Measurements from ENCODE around the gene CTNNA1. TPM values are rescaled to one million over a fixed set of nuclear protein-coding genes. Genes with fewer than 3 reads are reported as not detected.

The CTNNA1 gene
- total and polyA plus RNA-seq, 2 donors: 170 to 331 TPM

DNA sequence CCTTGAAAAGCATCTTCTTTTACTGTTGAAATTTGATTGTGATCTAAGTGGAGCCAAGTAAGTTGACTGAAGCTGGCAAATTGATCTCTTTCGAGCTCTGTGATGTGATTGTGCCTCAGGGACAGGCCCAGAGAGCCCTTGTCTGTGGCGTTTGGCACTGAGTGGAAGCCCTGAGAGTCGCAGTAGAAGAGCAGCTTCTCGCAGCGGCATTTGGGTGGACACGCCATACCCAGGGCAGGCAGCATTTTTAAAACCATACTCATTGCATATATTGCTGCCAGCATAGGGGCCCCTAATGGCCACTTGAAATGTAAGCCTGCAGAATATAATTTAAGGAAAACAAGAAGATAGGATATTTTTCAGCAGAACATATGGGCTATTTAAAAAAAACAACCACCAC, 121.0 kb downstream of the CTNNA1 start:
- no peak for DNase-seq (ENCODE audit: extremely low spot score)
- H3K4me3 ChIP-seq (ENCODE audit: low read depth, low read length): no peak overlapping the region
- 67% methylated on average over 6 of the region's 6 CpGs for WGBS
- H3K27ac ChIP-seq (ENCODE audit: low read depth): no peak overlapping the region
- H3K36me3 ChIP-seq (ENCODE audit: insufficient read depth): no peaks in the 10 kb centered on the region
- peaks cover 3% of the 10 kb centered on the region for H3K4me1 ChIP-seq (ENCODE audit: insufficient read depth)

DNA sequence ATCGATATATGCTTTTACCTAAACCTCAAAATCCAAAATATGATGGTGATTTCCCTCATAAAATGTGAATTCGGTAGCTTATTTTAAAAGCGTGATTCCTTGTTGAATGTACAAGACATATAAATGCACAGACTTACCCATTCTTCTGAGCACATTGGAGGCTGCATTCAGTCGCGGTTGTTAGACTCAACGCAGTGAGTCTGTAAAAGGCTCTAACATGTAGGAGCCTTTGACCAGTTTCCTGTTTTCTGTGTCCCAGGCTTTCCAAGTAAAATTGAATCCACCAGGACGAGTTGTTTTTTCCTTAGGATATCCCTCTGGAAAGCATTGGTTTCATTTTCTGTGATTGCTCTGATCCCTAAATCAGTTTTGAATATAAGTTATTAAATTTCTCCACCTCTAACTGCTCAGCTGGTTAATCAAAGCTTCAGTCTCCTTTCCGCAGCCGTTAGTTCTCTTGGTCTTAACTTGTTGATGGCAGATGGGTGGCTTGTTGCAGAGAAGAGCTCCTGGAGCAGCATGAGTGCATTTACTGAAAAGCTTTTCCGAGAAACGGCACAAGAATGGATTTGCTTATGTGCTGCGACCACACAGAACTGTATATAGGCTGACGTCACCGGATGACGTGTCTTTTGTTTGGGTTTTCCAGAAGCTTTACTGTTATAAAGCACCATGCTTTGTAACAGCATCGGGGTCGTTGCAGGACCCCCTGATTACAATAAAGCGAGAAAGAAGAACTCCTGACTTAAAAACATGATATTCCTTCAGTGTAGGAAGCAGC, 121.7 kb downstream of the CTNNA1 start, which contains the start of gene LRRTM2:
LRRTM2 (minus strand) TSS at position 565 of the 781 bp plus-strand sequence; CDS start at position 141, 424 bp downstream.
- peaks cover 3% of the 10 kb centered on the region for H3K4me1 ChIP-seq (ENCODE audit: insufficient read depth)
- no peaks in the 10 kb centered on the region for H3K36me3 ChIP-seq (ENCODE audit: insufficient read depth)
- H3K4me3 ChIP-seq (ENCODE audit: low read depth, low read length): no peak within 1 kb of the TSS
- 38% methylated on average over 18 of the region's 18 CpGs for WGBS
- peak; percentile 60 for DNase-seq (ENCODE audit: extremely low spot score)
- H3K27ac ChIP-seq (ENCODE audit: low read depth): no peak within 1 kb of the TSS

DNA sequence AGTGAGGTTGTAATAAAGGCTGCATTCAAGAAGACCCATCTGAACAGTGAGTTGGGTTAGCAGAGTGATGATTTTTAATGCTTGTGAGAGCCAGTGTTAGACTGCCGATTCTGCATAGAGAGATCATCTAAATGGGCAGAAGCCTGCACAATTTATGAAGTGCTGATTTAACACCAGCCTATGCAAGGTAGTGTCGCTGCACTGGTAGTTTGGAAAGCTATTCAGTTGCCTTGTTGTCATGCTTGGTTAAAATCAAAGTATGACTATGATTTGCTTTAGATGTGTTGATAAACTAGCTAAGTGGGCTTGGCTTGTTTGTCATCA, 122.3 kb downstream of the CTNNA1 start:
- Histone ChIP-seq H3K4me1 (ENCODE audit: insufficient read depth) (peaks cover 3% of the 10 kb centered on the region), H3K27ac (ENCODE audit: low read depth) (no peak overlapping the region), H3K4me3 (ENCODE audit: low read depth, low read length) (no peak overlapping the region), H3K36me3 (ENCODE audit: insufficient read depth) (no peaks in the 10 kb centered on the region)
- no peak for DNase-seq (ENCODE audit: extremely low spot score)
- WGBS: 25% methylated on average over 2 of the region's 2 CpGs

DNA sequence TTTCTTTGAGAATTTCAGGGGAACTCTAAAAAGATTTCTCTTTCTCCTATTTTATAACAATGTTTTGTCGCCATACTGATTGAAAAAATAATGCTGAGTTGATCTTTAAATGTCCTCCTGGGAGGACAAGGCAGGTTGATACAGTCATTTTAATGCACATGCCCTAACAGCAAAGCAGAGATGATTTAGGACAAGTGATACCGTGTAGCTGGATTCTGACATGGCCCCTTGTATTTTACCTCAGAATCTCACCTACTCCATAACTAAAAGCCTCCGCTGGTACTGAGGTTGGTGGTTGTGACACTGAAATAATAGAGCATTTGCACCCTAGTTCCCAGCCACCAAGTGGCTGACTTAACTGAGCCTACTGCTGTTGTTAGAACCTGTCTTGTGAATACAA, 122.7 kb downstream of the CTNNA1 start:
- Histone ChIP-seq H3K36me3 (ENCODE audit: insufficient read depth) (no peaks in the 10 kb centered on the region), H3K4me3 (ENCODE audit: low read depth, low read length) (no peak overlapping the region), H3K27ac (ENCODE audit: low read depth) (no peak overlapping the region), H3K4me1 (ENCODE audit: insufficient read depth) (peaks cover 3% of the 10 kb centered on the region)
- no peak for DNase-seq (ENCODE audit: extremely low spot score)
- WGBS: 81% methylated on average over 3 of the region's 3 CpGs

DNA sequence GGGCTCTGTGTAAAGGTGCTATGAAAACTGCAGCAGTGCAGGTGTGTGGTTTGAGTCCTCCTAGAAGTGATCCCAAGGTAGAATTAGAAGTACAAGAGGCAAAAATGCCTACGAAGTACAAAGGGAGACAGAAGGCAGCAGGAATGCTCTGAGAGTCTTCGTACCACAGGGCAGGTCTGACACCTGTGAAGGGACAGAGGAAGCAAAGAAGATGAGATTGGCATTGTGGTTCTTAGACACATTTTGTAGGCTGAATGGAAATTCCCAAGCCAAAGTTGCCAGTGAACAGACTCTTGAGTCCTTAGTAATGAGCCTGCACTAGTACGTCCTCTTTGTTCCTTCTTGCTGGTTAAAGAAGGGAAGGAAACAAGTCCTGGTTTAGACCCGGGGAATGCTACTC, 123.6 kb downstream of the CTNNA1 start:
- WGBS: 94% methylated on average over 4 of the region's 4 CpGs
- H3K4me1 ChIP-seq (ENCODE audit: insufficient read depth): peaks cover 3% of the 10 kb centered on the region

DNA sequence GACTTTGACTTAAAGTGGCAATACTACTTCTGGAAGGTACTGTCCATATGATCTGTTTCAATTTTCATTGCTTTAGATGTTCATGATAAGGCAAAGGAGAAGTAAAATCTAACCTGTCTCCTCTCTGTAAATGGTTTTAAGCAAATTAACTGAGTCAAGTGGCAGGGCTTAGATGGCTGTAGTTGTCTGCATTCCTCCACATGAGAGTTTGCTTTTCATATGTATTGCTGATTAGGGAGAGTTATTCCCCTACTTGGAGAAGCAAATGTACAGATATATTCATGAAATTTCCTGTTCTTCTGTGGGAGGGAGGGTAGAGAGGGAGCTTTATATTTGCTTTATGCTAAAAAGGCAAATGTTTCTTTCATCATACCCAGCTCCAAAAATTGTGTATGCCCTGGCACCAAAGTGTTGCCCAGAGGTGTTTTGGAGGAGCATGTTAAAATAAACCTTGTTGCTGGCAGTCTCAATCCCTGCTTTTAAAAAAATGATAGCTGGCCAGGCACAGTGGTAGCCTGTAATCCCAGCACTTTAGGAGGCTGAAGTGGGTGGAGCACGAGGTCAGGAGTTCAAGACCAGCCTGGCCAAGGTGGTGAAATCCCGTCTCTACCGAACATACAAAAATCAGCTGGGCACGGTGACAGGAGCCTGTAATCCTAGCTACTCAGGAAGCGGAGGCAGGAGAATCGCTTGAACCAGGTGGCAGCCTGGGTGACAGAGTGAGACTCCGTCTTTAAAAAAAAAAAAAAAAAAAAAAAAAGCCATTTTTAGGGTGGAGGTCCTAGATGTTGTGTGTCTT, 125.4 kb downstream of the CTNNA1 start:
- peaks cover 3% of the 10 kb centered on the region for H3K4me1 ChIP-seq (ENCODE audit: insufficient read depth)
- no peak for DNase-seq (ENCODE audit: extremely low spot score)
- no peak overlapping the region for H3K4me3 ChIP-seq (ENCODE audit: low read depth, low read length)
- no peak overlapping the region for H3K27ac ChIP-seq (ENCODE audit: low read depth)
- 73% methylated on average over 7 of the region's 7 CpGs for WGBS
- H3K36me3 ChIP-seq (ENCODE audit: insufficient read depth): no peaks in the 10 kb centered on the region

More for the DNA sequence above, 123.6 kb downstream of the CTNNA1 start:
- no peak overlapping the region for H3K4me3 ChIP-seq (ENCODE audit: low read depth, low read length)
- H3K27ac ChIP-seq (ENCODE audit: low read depth): no peak overlapping the region
- no peaks in the 10 kb centered on the region for H3K36me3 ChIP-seq (ENCODE audit: insufficient read depth)
- DNase-seq (ENCODE audit: extremely low spot score): no peak

DNA sequence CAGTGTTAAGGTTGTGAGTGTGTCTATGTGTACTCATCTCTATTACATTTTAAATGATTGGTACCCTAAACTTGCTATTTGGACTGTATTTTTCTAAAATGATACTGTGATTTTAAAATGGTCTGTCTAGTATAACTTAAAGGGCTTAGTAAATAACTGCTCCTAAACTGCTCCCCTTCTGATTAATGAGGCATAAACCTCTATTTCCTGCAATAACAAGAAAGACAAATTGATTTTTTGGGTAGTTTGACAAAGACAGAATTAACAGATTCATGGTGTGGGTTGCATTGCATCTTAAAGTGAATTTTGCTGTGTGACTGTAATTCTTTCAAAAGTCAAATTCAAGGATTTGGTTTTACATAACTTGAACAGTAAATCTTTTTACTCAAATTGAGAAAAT, 130.0 kb downstream of the CTNNA1 start:
- DNase-seq (ENCODE audit: extremely low spot score): no peak
- Histone ChIP-seq H3K27ac (ENCODE audit: low read depth) (no peak overlapping the region), H3K36me3 (ENCODE audit: insufficient read depth) (no peaks in the 10 kb centered on the region), H3K4me3 (ENCODE audit: low read depth, low read length) (no peak overlapping the region), H3K4me1 (ENCODE audit: insufficient read depth) (peaks cover 1% of the 10 kb centered on the region)

DNA sequence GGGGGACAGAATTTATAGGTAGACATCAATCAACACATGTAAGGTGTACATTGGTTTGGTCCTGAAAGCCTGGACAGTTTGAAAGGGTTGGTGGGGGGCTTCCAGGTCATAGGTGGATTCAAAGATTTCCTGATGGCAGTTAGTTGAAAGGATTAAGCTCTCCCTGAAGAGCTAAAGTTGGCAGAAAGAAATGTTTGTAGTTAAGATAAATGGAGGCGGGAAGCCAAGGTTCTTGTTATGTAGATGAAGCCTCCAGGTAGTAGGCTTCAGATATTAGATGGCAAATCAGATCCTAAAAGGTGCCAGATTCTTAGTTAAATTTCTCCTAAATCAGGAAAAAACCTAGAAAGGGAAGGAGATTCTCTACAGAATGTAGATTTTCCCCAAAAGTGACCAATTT, 130.9 kb downstream of the CTNNA1 start:
- H3K4me1 ChIP-seq (ENCODE audit: insufficient read depth): no peaks in the 10 kb centered on the region
- H3K36me3 ChIP-seq (ENCODE audit: insufficient read depth): no peaks in the 10 kb centered on the region
- H3K27ac ChIP-seq (ENCODE audit: low read depth): no peak overlapping the region
- H3K4me3 ChIP-seq (ENCODE audit: low read depth, low read length): no peak overlapping the region
- DNase-seq (ENCODE audit: extremely low spot score): no peak
- WGBS: 99% methylated on average over 1 of the region's 1 CpG

DNA sequence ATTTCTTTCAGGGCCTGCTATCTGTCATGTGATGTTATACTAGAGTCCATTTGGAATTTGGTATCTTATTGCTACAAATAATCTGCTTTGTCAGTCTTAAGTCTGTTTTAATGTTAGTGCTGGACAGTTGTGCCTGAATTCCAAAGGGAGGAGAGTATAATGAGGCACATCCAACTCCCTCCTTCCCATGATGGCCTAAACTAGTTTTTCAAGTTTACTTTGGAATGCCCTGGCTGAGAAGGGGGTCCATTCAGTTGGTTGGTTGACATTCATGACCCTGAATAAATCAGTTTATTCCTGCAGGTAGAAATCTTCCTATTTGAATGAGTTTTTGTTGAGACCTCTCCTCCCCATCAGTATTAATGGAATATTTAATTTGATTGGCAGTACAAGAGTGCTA, 131.3 kb downstream of the CTNNA1 start:
- H3K4me1 ChIP-seq (ENCODE audit: insufficient read depth): no peaks in the 10 kb centered on the region
- no peak for DNase-seq (ENCODE audit: extremely low spot score)
- H3K27ac ChIP-seq (ENCODE audit: low read depth): no peak overlapping the region
- H3K36me3 ChIP-seq (ENCODE audit: insufficient read depth): no peaks in the 10 kb centered on the region
- H3K4me3 ChIP-seq (ENCODE audit: low read depth, low read length): no peak overlapping the region

DNA sequence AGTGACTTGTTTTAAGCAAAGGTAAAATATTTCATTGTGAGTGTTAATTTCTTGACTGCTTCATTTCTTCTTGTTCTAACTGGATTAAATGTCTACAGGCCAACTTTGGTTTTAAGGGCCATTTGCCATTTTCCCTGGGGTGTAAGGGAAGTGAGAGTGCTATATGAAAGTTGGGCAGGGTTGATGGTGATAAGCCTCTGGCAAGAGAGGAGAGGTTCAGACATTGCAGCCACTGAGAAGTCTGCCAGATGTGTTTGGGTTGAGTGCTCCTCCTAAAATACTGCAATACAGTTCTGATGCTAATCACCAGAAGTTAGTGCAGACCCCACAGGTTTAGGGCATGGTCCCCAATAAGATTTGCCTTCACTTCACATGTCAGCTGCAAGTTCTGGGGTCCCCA, 136.8 kb downstream of the CTNNA1 start:
- H3K4me1 ChIP-seq (ENCODE audit: insufficient read depth): no peaks in the 10 kb centered on the region
- no peak overlapping the region for H3K27ac ChIP-seq (ENCODE audit: low read depth)
- DNase-seq (ENCODE audit: extremely low spot score): no peak
- H3K4me3 ChIP-seq (ENCODE audit: low read depth, low read length): no peak overlapping the region
- H3K36me3 ChIP-seq (ENCODE audit: insufficient read depth): peaks cover 3% of the 10 kb centered on the region

DNA sequence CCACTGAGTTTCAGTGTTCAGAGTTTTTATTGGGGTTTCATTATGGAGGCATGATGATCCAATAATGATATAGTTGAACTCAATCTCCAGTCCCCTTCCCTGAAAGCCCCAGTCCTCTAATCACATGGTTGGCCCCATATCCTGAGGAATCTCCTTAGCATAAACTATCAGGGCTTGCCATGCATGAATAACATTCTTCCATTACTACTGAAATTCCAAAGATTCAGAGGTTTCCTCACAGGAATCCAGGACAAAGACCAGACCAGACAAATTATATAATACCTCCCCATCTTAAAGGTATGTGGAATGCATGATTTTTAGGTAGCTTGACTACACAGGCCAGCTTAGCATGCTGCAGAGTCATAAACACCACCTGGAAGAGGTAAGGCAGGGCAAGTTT, 137.4 kb downstream of the CTNNA1 start:
- Histone ChIP-seq H3K36me3 (ENCODE audit: insufficient read depth) (peaks cover 3% of the 10 kb centered on the region), H3K27ac (ENCODE audit: low read depth) (no peak overlapping the region), H3K4me3 (ENCODE audit: low read depth, low read length) (no peak overlapping the region), H3K4me1 (ENCODE audit: insufficient read depth) (no peaks in the 10 kb centered on the region)
- no peak for DNase-seq (ENCODE audit: extremely low spot score)

DNA sequence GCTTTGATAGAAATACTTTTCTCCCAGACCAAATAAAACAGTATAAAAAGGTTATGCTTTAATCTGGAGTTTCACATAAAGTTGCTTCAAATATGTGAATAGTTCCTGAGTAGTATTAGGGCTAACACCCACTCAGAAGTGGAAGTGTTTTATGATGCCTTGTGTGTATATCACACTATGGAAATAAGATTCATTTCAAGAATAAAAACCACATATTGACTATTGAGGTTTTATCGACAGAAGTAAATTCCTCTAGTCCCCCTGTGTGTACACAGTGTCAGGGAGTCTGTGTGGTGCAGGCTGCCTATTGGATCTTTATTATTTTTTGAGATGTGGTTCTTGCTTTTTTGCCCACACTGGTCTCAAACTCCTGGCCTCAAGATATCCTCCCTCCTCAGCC, 142.7 kb downstream of the CTNNA1 start:
- DNase-seq (ENCODE audit: extremely low spot score): no peak
- 92% methylated on average over 1 of the region's 1 CpG for WGBS
- Histone ChIP-seq H3K4me1 (ENCODE audit: insufficient read depth) (no peaks in the 10 kb centered on the region), H3K4me3 (ENCODE audit: low read depth, low read length) (no peak overlapping the region), H3K27ac (ENCODE audit: low read depth) (no peak overlapping the region), H3K36me3 (ENCODE audit: insufficient read depth) (no peaks in the 10 kb centered on the region)

DNA sequence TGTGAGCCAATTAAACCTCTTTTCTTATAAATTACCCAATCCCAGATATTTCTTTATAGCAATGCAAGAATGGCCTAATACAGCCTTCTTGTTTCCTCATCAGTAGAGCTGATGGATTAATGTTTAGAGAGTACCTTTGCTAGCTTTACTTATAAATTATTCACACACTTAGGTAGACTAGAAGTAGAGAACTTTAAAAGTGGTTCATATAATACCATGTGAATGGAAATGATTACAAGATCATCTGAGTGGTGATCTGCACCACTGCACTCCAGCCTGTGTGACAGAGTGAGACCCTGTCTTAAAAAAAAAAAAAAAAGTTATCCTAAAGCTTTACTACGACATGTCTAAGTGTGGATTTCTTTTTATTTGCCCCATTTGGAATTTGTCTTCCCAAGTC, 145.1 kb downstream of the CTNNA1 start:
- Histone ChIP-seq H3K27ac (ENCODE audit: low read depth) (no peak overlapping the region), H3K4me3 (ENCODE audit: low read depth, low read length) (no peak overlapping the region), H3K4me1 (ENCODE audit: insufficient read depth) (no peaks in the 10 kb centered on the region), H3K36me3 (ENCODE audit: insufficient read depth) (no peaks in the 10 kb centered on the region)
- 89% methylated on average over 1 of the region's 1 CpG for WGBS
- DNase-seq (ENCODE audit: extremely low spot score): no peak

DNA sequence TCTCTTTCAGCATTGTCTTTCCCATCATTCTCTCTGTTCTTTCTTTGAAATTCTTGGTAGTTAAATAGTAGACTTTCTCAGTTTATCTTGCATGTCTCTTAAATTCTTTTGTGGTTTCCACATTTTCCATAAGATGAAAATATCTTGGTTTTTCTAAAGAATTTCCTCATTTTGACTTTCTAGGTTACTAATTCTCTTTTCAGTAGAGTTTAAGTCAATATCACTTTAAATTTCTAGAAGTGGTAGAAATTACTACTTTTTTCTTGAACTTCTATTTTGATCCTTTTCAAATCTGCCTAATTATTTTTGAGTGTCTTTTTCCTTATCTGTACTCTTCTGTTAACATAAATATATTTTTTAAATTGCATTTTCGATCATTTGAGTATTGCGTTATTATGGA, 145.5 kb downstream of the CTNNA1 start:
- WGBS: 97% methylated on average over 2 of the region's 2 CpGs
- H3K27ac ChIP-seq (ENCODE audit: low read depth): no peak overlapping the region
- no peak for DNase-seq (ENCODE audit: extremely low spot score)
- no peak overlapping the region for H3K4me3 ChIP-seq (ENCODE audit: low read depth, low read length)
- no peaks in the 10 kb centered on the region for H3K36me3 ChIP-seq (ENCODE audit: insufficient read depth)
- H3K4me1 ChIP-seq (ENCODE audit: insufficient read depth): no peaks in the 10 kb centered on the region

All from urinary bladder (tissue), 4 donors.